GM23248 (cell line): ENCODE measurements around the gene PWP2. TPM values are rescaled to one million over a fixed set of nuclear protein-coding genes. Genes with fewer than 3 reads are reported as not detected.
"Not testable (repeated sequence)": the region's sequence is repeated elsewhere in the genome, so short reads cannot be mapped to it uniquely, and the experiment has no call there.

Experiments used
- DNase-seq: peaks from one replicate; pipeline ENCODE4 v3.0.0-alpha.2; 2015
- H2AFZ ChIP-seq: fragments of 200-600 bp; sonication (generic); 2 replicates; pipeline ENCODE4 v1.6.1; 2016; ENCODE audit warnings: antibody characterized with exemption
- H3F3A ChIP-seq: fragments of 200-600 bp; sonication (generic); 2 replicates; pipeline ENCODE4 v1.6.1; 2016; ENCODE audit warnings: mild to moderate bottlenecking, antibody characterized with exemption, mixed run types; ENCODE audit not compliant: insufficient read depth
- H3K27ac ChIP-seq: fragments of 200-600 bp; sonication (generic); 2 replicates; pipeline ENCODE4 v1.5.1; 2016; ENCODE audit warnings: mild to moderate bottlenecking
- H3K27me3 ChIP-seq: fragments of 200-600 bp; sonication (generic); replicated peaks from 2 replicates; pipeline ENCODE4 v1.6.1; 2016; ENCODE audit warnings: mild to moderate bottlenecking; ENCODE audit not compliant: insufficient read depth
- H3K36me3 ChIP-seq: fragments of 200-600 bp; sonication (generic); 2 replicates; pipeline ENCODE4 v1.6.1; 2016; ENCODE audit warnings: low read depth, mild to moderate bottlenecking
- H3K4me1 ChIP-seq: fragments of 200-600 bp; sonication (generic); 2 replicates; pipeline ENCODE4 v1.6.1; 2016; ENCODE audit warnings: mild to moderate bottlenecking; ENCODE audit not compliant: insufficient read depth
- H3K4me2 ChIP-seq: fragments of 200-600 bp; sonication (generic); one replicate; pipeline ENCODE4 v1.6.1; 2016; ENCODE audit warnings: mild to moderate bottlenecking; ENCODE audit not compliant: unreplicated experiment
- H3K4me3 ChIP-seq: fragments of 200-600 bp; sonication (generic); 2 replicates; pipeline ENCODE4 v1.5.1; 2016; ENCODE audit warnings: mild to moderate bottlenecking
- H3K79me2 ChIP-seq: fragments of 200-600 bp; sonication (generic); 2 replicates; pipeline ENCODE4 v1.6.1; 2016; ENCODE audit warnings: mild to moderate bottlenecking; ENCODE audit not compliant: insufficient read depth
- H3K9ac ChIP-seq: fragments of 200-600 bp; sonication (generic); 2 replicates; pipeline ENCODE4 v1.6.1; 2016; ENCODE audit warnings: mild to moderate bottlenecking
- H3K9me2 ChIP-seq: fragments of 200-600 bp; sonication (generic); 2 replicates; pipeline ENCODE4 v1.6.1; 2016; ENCODE audit warnings: mixed run types, mild to moderate bottlenecking, moderate library complexity; ENCODE audit not compliant: insufficient read depth
- H3K9me3 ChIP-seq: fragments of 200-600 bp; sonication (generic); one replicate; pipeline ENCODE4 v1.6.1; 2017; ENCODE audit warnings: low read depth
- H4K20me1 ChIP-seq: fragments of 200-600 bp; sonication (generic); 2 replicates; pipeline ENCODE4 v1.6.0; 2016; ENCODE audit not compliant: insufficient read depth
- WGBS, 2 experiments: methylation state at CpG; one replicate each; pipeline ENCODE4 v1.1.6; 2015 to 2017; ENCODE audit warnings: low lambda C conversion rate in 2 of 2, low coverage in 1 of 2; ENCODE audit errors: missing lambda C conversion rate in 2 of 2; 5-methylcytosine and 5-hydroxymethylcytosine counted together
- in situ Hi-C: fragments of 300-500 bp; cut with MboI; formaldehyde crosslinking; loops from 2 replicates; pipeline ENCODE4 v1.15.0; 2020
- polyA plus RNA-seq: library from polyadenylated mRNA; unstranded; fragments of >200 nt; fragmentation: Nextera tagmentation; extraction: Ambion mirVana; gene quantifications from 2 replicates; pipeline ENCODE4 v1.2.1, GENCODE V29; 2016
- total RNA-seq: library from RNA; depleted of rRNA; stranded (reverse); fragments of >200 nt; shearing (Covaris generic); gene quantifications from 2 replicates; pipeline ENCODE4 v1.2.3, GENCODE V29; 2014

The PWP2 gene
- total and polyA plus RNA-seq, 2 experiments from 2014 or later: 11.2 to 16.1 TPM

GRCh38 chr21:44144784-44145602, 37.8 kb downstream of the PWP2 start:
- H3K4me3 ChIP-seq, H3K79me2 ChIP-seq, H3F3A ChIP-seq, in situ Hi-C loops, H2AFZ ChIP-seq, H3K27ac ChIP-seq, H4K20me1 ChIP-seq, H3K4me1 ChIP-seq, H3K9me3 ChIP-seq, H3K4me2 ChIP-seq, H3K9me2 ChIP-seq, DNase-seq, H3K27me3 ChIP-seq, H3K36me3 ChIP-seq, H3K9ac ChIP-seq: not testable (repeated sequence)
- no CpG with 5 or more reads among the region's 22 CpGs for WGBS, 2 experiments

- H3K79me2 ChIP-seq, H3K36me3 ChIP-seq, DNase-seq, H3F3A ChIP-seq, H4K20me1 ChIP-seq, H3K9ac ChIP-seq, H3K27ac ChIP-seq, H3K9me2 ChIP-seq, H3K27me3 ChIP-seq, in situ Hi-C loops, H3K9me3 ChIP-seq, H3K4me2 ChIP-seq, H3K4me1 ChIP-seq, H2AFZ ChIP-seq, H3K4me3 ChIP-seq: not testable (repeated sequence)
- whole genome bisulfite sequencing, 2 experiments: no CpG with 5 or more reads among the region's 12 CpGs
These were observed 38.4 kb downstream of the PWP2 start for GRCh38 chr21:44145616-44146015.

GRCh38 chr21:44147108-44147507, 39.9 kb downstream of the PWP2 start:
- H4K20me1 ChIP-seq, in situ Hi-C loops, H3K27me3 ChIP-seq, H3K4me1 ChIP-seq, H3K9me3 ChIP-seq, H3K79me2 ChIP-seq, H3F3A ChIP-seq, H3K36me3 ChIP-seq, H2AFZ ChIP-seq, H3K9me2 ChIP-seq, H3K27ac ChIP-seq, H3K4me3 ChIP-seq, H3K9ac ChIP-seq, H3K4me2 ChIP-seq, DNase-seq: not testable (repeated sequence)
- WGBS, 2 experiments: no CpG with 5 or more reads among the region's 8 CpGs

GRCh38 chr21:44150255-44150654, 43.1 kb downstream of the PWP2 start:
- H3K4me1 ChIP-seq, H3K79me2 ChIP-seq, H3K4me3 ChIP-seq, H3F3A ChIP-seq, DNase-seq, in situ Hi-C loops, H3K27me3 ChIP-seq, H2AFZ ChIP-seq, H4K20me1 ChIP-seq, H3K9me2 ChIP-seq, H3K27ac ChIP-seq, H3K9ac ChIP-seq, H3K4me2 ChIP-seq, H3K9me3 ChIP-seq, H3K36me3 ChIP-seq: not testable (repeated sequence)
- no CpG with 5 or more reads among the region's 10 CpGs for WGBS, 2 experiments

GRCh38 chr21:44153214-44153888, 46.2 kb downstream of the PWP2 start:
- H3K9ac ChIP-seq, H3K9me2 ChIP-seq, H2AFZ ChIP-seq, H3K27me3 ChIP-seq, in situ Hi-C loops, H3K79me2 ChIP-seq, H3K4me1 ChIP-seq, H3K4me2 ChIP-seq, H3K9me3 ChIP-seq, H3K36me3 ChIP-seq, H3F3A ChIP-seq, H3K4me3 ChIP-seq, H3K27ac ChIP-seq, H4K20me1 ChIP-seq: not testable (repeated sequence)
- DNase-seq: peak; percentile 39
- WGBS, 2 experiments: 0% methylated on average over 1 of the region's 21 CpGs; no CpG with 5 or more reads in 1 of the 2 experiments

GRCh38 chr21:44153889-44154228, 46.7 kb downstream of the PWP2 start:
- in situ Hi-C loops, H3K9ac ChIP-seq, H4K20me1 ChIP-seq, H3K4me2 ChIP-seq, H3F3A ChIP-seq, H3K9me3 ChIP-seq, H3K27me3 ChIP-seq, H3K9me2 ChIP-seq, H3K4me1 ChIP-seq, DNase-seq, H2AFZ ChIP-seq, H3K36me3 ChIP-seq, H3K79me2 ChIP-seq, H3K27ac ChIP-seq, H3K4me3 ChIP-seq: not testable (repeated sequence)
- 70 to 75% methylated on average over 3 to 5 of the region's 17 CpGs for WGBS, 2 experiments

GRCh38 chr21:44154816-44155230, 47.6 kb downstream of the PWP2 start:
- H3K9ac ChIP-seq, H3K36me3 ChIP-seq, H3K27me3 ChIP-seq, H2AFZ ChIP-seq, DNase-seq, H3K4me3 ChIP-seq, H3K4me1 ChIP-seq, H3K9me2 ChIP-seq, H3F3A ChIP-seq, H4K20me1 ChIP-seq, in situ Hi-C loops, H3K79me2 ChIP-seq, H3K9me3 ChIP-seq, H3K27ac ChIP-seq, H3K4me2 ChIP-seq: not testable (repeated sequence)
- no CpG with 5 or more reads among the region's 20 CpGs for WGBS, 2 experiments
